GM13976 (cell line): ENCODE data around the gene STXBP1.

Experiments
- DNase-seq: peaks from one replicate; pipeline ENCODE4 v3.0.0; 2012; ENCODE audit warnings: low spot score
- CTCF ChIP-seq: IDR thresholded peaks from 2 replicates; pipeline ENCODE4 v1.5.1; 2012; ENCODE audit warnings: borderline replicate concordance, mild to moderate bottlenecking; ENCODE audit not compliant: insufficient read depth; ENCODE audit errors: extremely low read depth, missing control alignments, control extremely low read depth
- in situ Hi-C: fragments of 300-500 bp; cut with MboI; formaldehyde crosslinking; loops from one replicate; pipeline ENCODE4 v1.12.0; 2022; ENCODE audit warnings: low sequenced_read_pairs, mixed read lengths, inconsistent platforms; ENCODE audit not compliant: unreplicated experiment

The STXBP1 gene

GRCh38 chr9:127611899-127612790 is at the start of gene STXBP1:
STXBP1 (plus strand) TSS chr9:127612277; CDS start chr9:127612404, 127 bp downstream.
- in situ Hi-C loops = no loop called here
- no peak for TF ChIP-seq CTCF
- DNase-seq = peak; percentile 98

- in situ Hi-C loops = no loop called here
- no peak for TF ChIP-seq CTCF
- DNase-seq = no peak
Observed at GRCh38 chr9:127562279-127562796, 49.7 kb upstream of the STXBP1 start.

- DNase-seq = no peak
- in situ Hi-C loops = no loop called here
Observed at GRCh38 chr9:127562841-127563401, 49.2 kb upstream of the STXBP1 start.

GRCh38 chr9:127563579-127563978 is 48.5 kb upstream of the STXBP1 start:
- no peak for TF ChIP-seq CTCF
- in situ Hi-C loops = no loop called here
- DNase-seq = no peak

More at GRCh38 chr9:127562841-127563401, 49.2 kb upstream of the STXBP1 start:
- no peak for TF ChIP-seq CTCF

GRCh38 chr9:127565231-127565630 is 46.8 kb upstream of the STXBP1 start:
- in situ Hi-C loops = no loop called here
- no peak for DNase-seq
- no peak for TF ChIP-seq CTCF

- DNase-seq = no peak
- TF ChIP-seq CTCF = no peak
- in situ Hi-C loops = no loop called here
Observed at GRCh38 chr9:127566351-127567001, 45.6 kb upstream of the STXBP1 start.
